ENCODE data around the gene OR7G3. TPM values are rescaled to one million over a fixed set of nuclear protein-coding genes. Genes with fewer than 3 reads are reported as not detected.

OR7G3 gene
- total RNA-seq, 1 experiment from 2014 or later, result not detected

DNA sequence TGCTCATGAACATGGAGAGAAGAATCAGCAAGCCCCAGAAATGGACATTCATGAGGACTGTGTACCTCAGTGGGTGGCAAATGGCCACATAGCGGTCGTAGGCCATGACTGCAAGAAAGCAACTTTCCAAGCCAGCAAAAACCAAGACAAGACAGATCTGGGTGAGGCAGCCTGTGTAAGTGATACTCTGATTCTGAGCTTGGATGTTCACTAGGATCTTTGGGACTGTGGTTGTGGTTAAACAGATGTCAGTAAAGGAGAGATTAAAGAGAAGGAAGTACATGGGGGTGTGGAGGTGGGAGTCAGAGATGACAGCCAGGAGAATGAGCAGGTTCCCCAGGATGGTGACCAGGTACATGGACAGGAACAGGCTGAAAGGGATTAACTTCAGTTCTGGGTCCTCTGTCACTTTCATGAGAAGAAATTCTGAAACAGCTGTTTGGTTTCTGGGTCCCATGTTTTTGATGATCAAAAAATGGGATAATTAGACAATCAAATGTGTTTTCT lies 11.4 kb downstream of the OR7G3 start, which contains the start of gene OR7G1:
TSS of gene OR7G1 (minus strand) at position 457 of the 507 bp plus-strand sequence. CDS start at position 457, 0 bp downstream.
- intact Hi-C loops (cut with micrococcal nuclease; ENCODE audit: unreplicated experiment), result no loop called here
- CTCF ChIA-PET, result no interaction called here
- H3K4me1 ChIP-seq (ENCODE audit: insufficient read depth, low read length, poor library complexity, severe bottlenecking), result no peaks in the 10 kb centered on the region
- no TSS peak for BruUV-seq (replicated peaks)
- no peak within 1 kb of the TSS for H3K4me3 ChIP-seq (ENCODE audit: low read depth, low read length, poor library complexity, severe bottlenecking)
- H3K27ac ChIP-seq (ENCODE audit: low read depth, low read length, poor library complexity, severe bottlenecking), result no peak within 1 kb of the TSS
- no peaks in the 10 kb centered on the region for H3K9me3 ChIP-seq (ENCODE audit: low read depth, low read length, poor library complexity, severe bottlenecking)
- no peak for DNase-seq (ENCODE audit: low spot score)
- H3K27me3 ChIP-seq (replicated peaks; ENCODE audit: insufficient read depth, low read depth, low read length, poor library complexity), result no peaks in the 10 kb centered on the region
- POLR2A ChIA-PET (ENCODE audit: low non-redundant PET), result no interaction called here
- no peaks in the 10 kb centered on the region for H3K36me3 ChIP-seq (ENCODE audit: insufficient read depth, low read length, poor library complexity, severe bottlenecking)
- TF ChIP-seq, protein P1, sequence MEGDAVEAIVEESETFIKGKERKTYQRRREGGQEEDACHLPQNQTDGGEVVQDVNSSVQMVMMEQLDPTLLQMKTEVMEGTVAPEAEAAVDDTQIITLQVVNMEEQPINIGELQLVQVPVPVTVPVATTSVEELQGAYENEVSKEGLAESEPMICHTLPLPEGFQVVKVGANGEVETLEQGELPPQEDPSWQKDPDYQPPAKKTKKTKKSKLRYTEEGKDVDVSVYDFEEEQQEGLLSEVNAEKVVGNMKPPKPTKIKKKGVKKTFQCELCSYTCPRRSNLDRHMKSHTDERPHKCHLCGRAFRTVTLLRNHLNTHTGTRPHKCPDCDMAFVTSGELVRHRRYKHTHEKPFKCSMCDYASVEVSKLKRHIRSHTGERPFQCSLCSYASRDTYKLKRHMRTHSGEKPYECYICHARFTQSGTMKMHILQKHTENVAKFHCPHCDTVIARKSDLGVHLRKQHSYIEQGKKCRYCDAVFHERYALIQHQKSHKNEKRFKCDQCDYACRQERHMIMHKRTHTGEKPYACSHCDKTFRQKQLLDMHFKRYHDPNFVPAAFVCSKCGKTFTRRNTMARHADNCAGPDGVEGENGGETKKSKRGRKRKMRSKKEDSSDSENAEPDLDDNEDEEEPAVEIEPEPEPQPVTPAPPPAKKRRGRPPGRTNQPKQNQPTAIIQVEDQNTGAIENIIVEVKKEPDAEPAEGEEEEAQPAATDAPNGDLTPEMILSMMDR (conservative IDR thresholded peaks at IDR 0.05; ENCODE audit: low read depth, low read length), result no peak
- TF ChIP-seq EZH2 (IDR thresholded peaks at IDR 0.05; ENCODE audit: borderline replicate concordance, low read depth, low read length, poor library complexity, severe bottlenecking), result no peak

DNA sequence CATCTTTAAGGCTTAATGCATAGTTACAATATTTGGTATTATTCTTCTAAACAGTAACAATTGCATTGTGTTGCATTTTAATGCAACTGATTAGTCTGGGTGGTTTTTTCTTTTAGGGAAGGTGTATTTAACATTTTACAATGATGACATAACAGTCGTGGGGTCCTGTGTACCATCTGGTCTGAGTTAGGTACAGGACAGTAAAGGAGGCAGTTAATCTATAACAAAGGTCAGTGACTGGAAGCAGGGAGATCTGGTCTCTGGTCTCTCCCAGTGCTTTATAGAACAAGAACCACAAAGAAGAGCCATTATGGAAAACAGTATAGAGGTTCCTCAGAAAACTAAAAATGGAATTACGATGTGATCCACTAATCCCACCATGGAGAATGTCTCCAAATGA lies 16.8 kb downstream of the OR7G3 start:
- POLR2A ChIA-PET (ENCODE audit: low non-redundant PET), result no interaction called here
- BruUV-seq (replicated peaks), result no TSS peak
- DNase-seq (ENCODE audit: low spot score), result no peak

DNA sequence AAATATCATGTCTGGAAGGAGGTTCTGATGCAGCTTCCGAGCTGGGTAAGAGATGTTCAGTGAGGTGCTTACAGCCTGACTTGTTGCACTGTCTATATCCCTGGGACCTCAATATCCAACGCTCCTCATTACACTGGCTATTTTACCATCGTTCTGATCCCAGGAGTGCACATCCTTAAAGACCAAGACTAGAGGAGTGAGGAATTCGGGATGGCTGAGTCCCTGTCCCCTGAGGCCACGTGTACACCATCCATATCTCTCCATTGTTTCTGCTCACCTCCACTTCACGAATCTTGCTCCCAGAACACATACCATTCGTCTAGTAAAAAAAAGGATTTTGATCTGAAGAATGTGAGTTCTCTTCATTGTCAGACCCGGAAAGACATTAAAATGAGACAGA lies 19.4 kb downstream of the OR7G3 start, which contains the start of gene OR7G2:
TSS of gene OR7G2 (minus strand) at position 101 of the 400 bp plus-strand sequence. CDS start 4,232 bp downstream, outside the sequence.
- POLR2A ChIA-PET (ENCODE audit: low non-redundant PET), result no interaction called here

More for the DNA sequence above, 16.8 kb downstream of the OR7G3 start:
- H3K9me3 ChIP-seq (ENCODE audit: low read depth, low read length, poor library complexity, severe bottlenecking), result no peaks in the 10 kb centered on the region
- H3K4me3 ChIP-seq (ENCODE audit: low read depth, low read length, poor library complexity, severe bottlenecking), result no peak overlapping the region
- H3K27me3 ChIP-seq (replicated peaks; ENCODE audit: insufficient read depth, low read depth, low read length, poor library complexity), result peaks cover 3% of the 10 kb centered on the region
- intact Hi-C loops (cut with micrococcal nuclease; ENCODE audit: unreplicated experiment), result no loop called here
- TF ChIP-seq, protein P1 (conservative IDR thresholded peaks at IDR 0.05; ENCODE audit: low read depth, low read length), result no peak
- no peak for TF ChIP-seq EZH2 (IDR thresholded peaks at IDR 0.05; ENCODE audit: borderline replicate concordance, low read depth, low read length, poor library complexity, severe bottlenecking)
- CTCF ChIA-PET, result no interaction called here
- H3K36me3 ChIP-seq (ENCODE audit: insufficient read depth, low read length, poor library complexity, severe bottlenecking), result no peaks in the 10 kb centered on the region
- no peak overlapping the region for H3K27ac ChIP-seq (ENCODE audit: low read depth, low read length, poor library complexity, severe bottlenecking)
- no peaks in the 10 kb centered on the region for H3K4me1 ChIP-seq (ENCODE audit: insufficient read depth, low read length, poor library complexity, severe bottlenecking)

More for the DNA sequence above, 19.4 kb downstream of the OR7G3 start, which contains the start of gene OR7G2:
- intact Hi-C loops (cut with micrococcal nuclease; ENCODE audit: unreplicated experiment), result no loop called here
- CTCF ChIA-PET, result no interaction called here
- Histone ChIP-seq H3K4me3 (ENCODE audit: low read depth, low read length, poor library complexity, severe bottlenecking) (no peak within 1 kb of the TSS), H3K4me1 (ENCODE audit: insufficient read depth, low read length, poor library complexity, severe bottlenecking) (no peaks in the 10 kb centered on the region), H3K27ac (ENCODE audit: low read depth, low read length, poor library complexity, severe bottlenecking) (no peak within 1 kb of the TSS), H3K27me3 (replicated peaks; ENCODE audit: insufficient read depth, low read depth, low read length, poor library complexity) (peaks cover 13% of the 10 kb centered on the region), H3K9me3 (ENCODE audit: low read depth, low read length, poor library complexity, severe bottlenecking) (no peaks in the 10 kb centered on the region), H3K36me3 (ENCODE audit: insufficient read depth, low read length, poor library complexity, severe bottlenecking) (no peaks in the 10 kb centered on the region)
- no TSS peak for BruUV-seq (replicated peaks)
- no peak for DNase-seq (ENCODE audit: low spot score)
- TF ChIP-seq, protein P1 (conservative IDR thresholded peaks at IDR 0.05; ENCODE audit: low read depth, low read length), result no peak
- no peak for TF ChIP-seq EZH2 (IDR thresholded peaks at IDR 0.05; ENCODE audit: borderline replicate concordance, low read depth, low read length, poor library complexity, severe bottlenecking)
